NT2/D1 (cell line): Measurements from ENCODE around the gene RBFOX2.

Source experiments
- SUZ12 ChIP-seq: IDR thresholded peaks from 2 replicates; pipeline ENCODE4 v1.6.1; 2011; ENCODE audit not compliant: insufficient read length, insufficient read depth; ENCODE audit errors: extremely low read depth
- YY1 ChIP-seq: IDR thresholded peaks from 2 replicates; pipeline ENCODE4 v1.6.1; 2011; ENCODE audit not compliant: insufficient read length, insufficient read depth
- ZNF274 ChIP-seq: IDR thresholded peaks from 2 replicates; pipeline ENCODE4 v1.6.1; 2011; ENCODE audit warnings: mild to moderate bottlenecking, low read depth, low read length

DNA sequence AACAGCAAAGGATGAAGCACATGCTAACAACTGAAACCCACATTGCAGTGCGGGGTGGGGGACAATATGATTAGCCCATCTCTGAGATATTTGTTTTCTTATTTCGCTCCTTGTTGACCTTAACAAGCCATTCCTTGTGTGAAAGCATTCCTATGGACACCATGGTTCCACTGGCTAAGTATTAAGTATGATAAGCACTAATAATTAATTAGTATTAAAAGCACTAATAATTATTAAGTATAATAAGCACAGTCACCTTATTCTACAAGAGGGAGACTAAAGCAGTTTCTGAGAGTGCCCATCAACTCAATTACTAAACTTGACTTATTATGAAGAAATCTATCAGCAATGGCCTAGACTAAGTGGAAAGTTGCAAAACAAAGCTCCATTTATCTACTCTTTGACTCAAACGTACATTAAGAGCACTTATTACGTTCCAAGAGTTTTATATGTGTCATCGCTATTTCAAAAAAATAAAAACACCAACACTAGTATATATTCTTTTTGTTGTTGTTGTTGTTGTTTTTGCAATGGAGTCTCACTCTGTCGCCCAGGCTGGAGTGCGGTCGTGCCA lies 65.3 kb downstream of the RBFOX2 start:
- TF ChIP-seq ZNF274: no peak
- no peak for TF ChIP-seq YY1
- TF ChIP-seq SUZ12: no peak
